OCI-LY1 (cell line): ENCODE results near the gene GLT6D1.

Source experiments
- H2AFZ ChIP-seq: fragments of 200-600 bp; sonication (generic), shearing (Covaris generic); 2 replicates; pipeline ENCODE4 v1.6.0; 2014; ENCODE audit warnings: antibody characterized with exemption, mild to moderate bottlenecking, low read length
- H3F3A ChIP-seq: fragments of 200-600 bp; sonication (generic), shearing (Covaris generic); 2 replicates; pipeline ENCODE4 v1.6.0; 2014; ENCODE audit warnings: mild to moderate bottlenecking, antibody characterized with exemption, low read length, moderate library complexity; ENCODE audit not compliant: insufficient read depth
- H3K27ac ChIP-seq: fragments of 200-600 bp; sonication (generic); 2 replicates; pipeline ENCODE4 v1.5.1; 2014; ENCODE audit warnings: low read length, mixed run types, mild to moderate bottlenecking, low read depth; ENCODE audit not compliant: poor library complexity, severe bottlenecking
- H3K27me3 ChIP-seq: fragments of 200-600 bp; sonication (generic); 2 replicates; pipeline ENCODE4 v1.6.0; 2014; ENCODE audit warnings: antibody characterized with exemption, mild to moderate bottlenecking, low read length, moderate library complexity; ENCODE audit not compliant: insufficient read depth
- H3K36me3 ChIP-seq: fragments of 200-600 bp; sonication (generic); 2 replicates; pipeline ENCODE4 v1.6.1; 2014; ENCODE audit warnings: mild to moderate bottlenecking, antibody characterized with exemption, low read length, moderate library complexity, mixed read lengths; ENCODE audit not compliant: insufficient read depth
- H3K4me1 ChIP-seq: fragments of 200-600 bp; sonication (generic); 2 replicates; pipeline ENCODE4 v1.5.1; 2014; ENCODE audit warnings: mild to moderate bottlenecking, low read length, moderate library complexity; ENCODE audit not compliant: insufficient read depth, severe bottlenecking
- H3K4me2 ChIP-seq: fragments of 200-600 bp; sonication (generic), shearing (Covaris generic); 2 replicates; pipeline ENCODE4 v1.6.1; 2014; ENCODE audit warnings: low read length
- H3K4me3 ChIP-seq: fragments of 200-600 bp; sonication (generic); 2 replicates; pipeline ENCODE4 v1.5.1; 2014; ENCODE audit warnings: low read length, low read depth, mild to moderate bottlenecking, mixed read lengths; ENCODE audit not compliant: poor library complexity, severe bottlenecking
- H3K79me2 ChIP-seq: fragments of 200-600 bp; shearing (Covaris generic); 2 replicates; pipeline ENCODE4 v1.6.1; 2016; ENCODE audit warnings: mixed run types, low read length, mixed read lengths; ENCODE audit not compliant: insufficient read depth
- H3K9ac ChIP-seq: fragments of 200-600 bp; sonication (generic), shearing (Covaris generic); 2 replicates; pipeline ENCODE4 v1.6.1; 2014; ENCODE audit warnings: mild to moderate bottlenecking, low read length, mixed read lengths
- H3K9me2 ChIP-seq: fragments of 200-600 bp; sonication (generic), shearing (Covaris generic); 2 replicates; pipeline ENCODE4 v1.6.1; 2014; ENCODE audit warnings: low read depth, mild to moderate bottlenecking, low read length, mixed read lengths
- H3K9me3 ChIP-seq: fragments of 200-600 bp; shearing (Covaris generic); 2 replicates; pipeline ENCODE4 v1.6.1; 2014; ENCODE audit warnings: low read length, mixed read lengths
- H4K20me1 ChIP-seq: fragments of 200-600 bp; sonication (generic), shearing (Covaris generic); 2 replicates; pipeline ENCODE4 v1.6.0; 2016; ENCODE audit warnings: mild to moderate bottlenecking, low read length; ENCODE audit not compliant: insufficient read depth
- CTCF ChIP-seq: fragments of 200-600 bp; sonication (generic), shearing (Covaris generic); IDR thresholded peaks from 2 replicates; pipeline ENCODE4 v1.5.1; 2017; ENCODE audit warnings: mild to moderate bottlenecking, antibody characterized with exemption, low read length, moderate library complexity, mixed read lengths
- EZH2 ChIP-seq: fragments of 200-600 bp; sonication (generic), shearing (Covaris generic); IDR thresholded peaks from 2 replicates; pipeline ENCODE4 v1.8.0; 2017; ENCODE audit warnings: borderline replicate concordance, mixed run types, mild to moderate bottlenecking, antibody characterized with exemption, low read length, moderate library complexity, mixed read lengths

The GLT6D1 gene

DNA sequence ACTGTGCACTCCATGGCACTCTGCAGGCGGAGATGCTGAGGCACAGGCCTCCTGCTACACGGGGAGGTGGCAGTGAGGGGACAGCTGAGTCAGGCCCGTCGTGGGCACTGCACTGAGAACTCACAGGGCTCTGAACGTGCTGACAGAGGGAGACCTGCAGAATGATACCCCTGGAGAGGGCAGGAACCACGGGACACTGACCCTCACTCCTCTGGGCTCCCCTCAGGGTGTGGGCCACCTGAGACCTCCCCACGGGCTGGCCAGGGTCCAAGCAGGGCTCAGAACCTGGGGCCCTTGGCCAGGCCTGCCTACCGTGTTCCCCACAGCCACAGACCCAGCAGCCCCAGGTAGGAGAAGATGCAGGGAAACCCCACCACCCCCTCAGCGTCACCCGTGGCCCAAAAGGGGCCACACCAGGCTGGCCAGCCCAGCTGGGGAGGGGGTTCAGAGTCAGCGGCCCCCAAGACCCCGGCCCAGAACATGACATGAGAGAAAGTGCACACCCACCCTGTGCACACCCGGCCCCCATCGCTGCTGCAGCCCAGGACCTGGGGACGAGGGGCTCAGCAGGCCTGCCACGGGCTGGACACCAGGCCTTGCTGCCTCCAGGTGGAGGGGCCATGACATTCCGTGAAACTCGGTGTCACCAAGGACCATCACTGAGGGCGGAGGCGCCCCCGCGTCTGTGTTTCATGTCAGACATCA, 30.9 kb downstream of the GLT6D1 start:
- Histone ChIP-seq H3K4me2 (no peak overlapping the region), H3K36me3 (no peaks in the 10 kb centered on the region)

DNA sequence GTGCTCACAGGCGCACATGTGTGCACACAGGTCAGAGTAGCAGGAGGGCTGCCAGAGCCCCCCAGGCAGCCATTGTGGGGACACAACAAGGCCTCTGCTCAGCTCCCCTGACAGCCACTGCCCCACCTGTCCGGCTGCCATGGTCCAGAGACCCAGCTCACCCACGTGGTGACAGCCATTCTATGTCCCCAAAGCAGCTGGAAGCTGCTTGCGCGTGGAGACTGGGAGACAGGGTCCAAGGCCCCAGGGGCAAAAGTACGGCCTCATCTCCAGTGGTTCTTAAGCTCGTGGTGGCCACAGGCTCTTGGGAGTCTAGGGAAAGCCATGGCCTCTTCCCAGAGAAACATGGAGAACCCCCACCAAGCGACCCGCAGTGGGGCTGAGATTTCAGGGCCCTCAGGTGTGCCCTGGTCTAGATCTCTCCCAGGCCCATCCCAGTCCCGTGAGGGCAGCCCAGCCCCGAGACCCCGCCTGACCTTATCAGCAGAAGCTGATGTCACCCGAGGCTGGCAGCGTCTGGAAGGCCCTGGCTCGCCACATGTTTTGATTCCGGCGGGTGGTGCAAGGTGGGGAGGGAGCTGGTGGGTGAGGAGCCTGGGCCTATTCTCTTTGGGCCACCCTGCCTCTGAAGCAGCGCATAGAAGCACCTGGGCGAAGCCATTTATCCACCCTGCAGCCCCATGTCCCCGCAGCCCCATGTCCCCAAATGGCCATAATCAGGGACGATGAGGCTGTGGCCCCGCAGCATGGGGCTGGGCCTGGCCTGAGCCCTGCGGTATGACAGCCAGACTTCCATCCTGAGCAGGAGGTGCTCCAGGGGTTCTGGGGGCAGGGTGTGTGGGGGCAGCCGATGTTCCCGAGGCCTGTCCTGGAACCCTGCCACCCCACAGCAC, 31.7 kb downstream of the GLT6D1 start:
- no peak overlapping the region for H3K4me3 ChIP-seq
- H3K27ac ChIP-seq, result no peak overlapping the region
- H3K4me2 ChIP-seq, result no peak overlapping the region
- no peaks in the 10 kb centered on the region for H3F3A ChIP-seq
- TF ChIP-seq CTCF, result no peak
- no peak for TF ChIP-seq EZH2
- no peaks in the 10 kb centered on the region for H3K4me1 ChIP-seq
- no peaks in the 10 kb centered on the region for H3K9me2 ChIP-seq
- H3K79me2 ChIP-seq, result no peaks in the 10 kb centered on the region
- no peaks in the 10 kb centered on the region for H3K27me3 ChIP-seq
- no peaks in the 10 kb centered on the region for H3K36me3 ChIP-seq
- no peak overlapping the region for H2AFZ ChIP-seq
- H3K9ac ChIP-seq, result no peak overlapping the region
- no peaks in the 10 kb centered on the region for H3K9me3 ChIP-seq
- H4K20me1 ChIP-seq, result no peaks in the 10 kb centered on the region

More for the DNA sequence above, 30.9 kb downstream of the GLT6D1 start:
- Histone ChIP-seq H2AFZ (no peak overlapping the region), H3K4me3 (no peak overlapping the region), H3F3A (no peaks in the 10 kb centered on the region), H3K4me1 (no peaks in the 10 kb centered on the region), H3K27ac (no peak overlapping the region), H4K20me1 (no peaks in the 10 kb centered on the region), H3K79me2 (no peaks in the 10 kb centered on the region), H3K9ac (no peak overlapping the region), H3K27me3 (no peaks in the 10 kb centered on the region), H3K9me3 (no peaks in the 10 kb centered on the region), H3K9me2 (no peaks in the 10 kb centered on the region)
- TF ChIP-seq CTCF, result no peak
- no peak for TF ChIP-seq EZH2

DNA sequence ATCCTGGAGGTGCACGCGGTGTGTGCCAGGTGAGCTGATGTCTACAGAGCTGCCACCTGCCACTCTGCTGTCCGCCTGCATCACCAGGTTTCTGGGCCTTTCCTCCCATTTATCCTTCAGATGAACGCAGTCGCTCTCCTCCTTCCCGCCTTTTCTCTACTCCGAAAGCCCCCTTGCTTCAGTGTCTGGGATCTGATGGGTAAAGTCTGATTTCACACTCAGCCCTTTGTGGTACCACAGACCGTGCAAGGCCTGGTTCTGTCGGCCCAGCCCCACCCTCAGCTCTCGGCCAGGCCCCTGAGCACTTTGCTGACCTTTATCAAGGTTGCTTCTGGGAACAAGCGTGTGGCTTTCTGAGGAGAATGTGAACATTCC, 32.5 kb downstream of the GLT6D1 start:
- H3K79me2 ChIP-seq, result no peaks in the 10 kb centered on the region
- H2AFZ ChIP-seq, result no peak overlapping the region
- H3K4me1 ChIP-seq, result no peaks in the 10 kb centered on the region
- H3K27ac ChIP-seq, result no peak overlapping the region
- H3K27me3 ChIP-seq, result no peaks in the 10 kb centered on the region
- TF ChIP-seq CTCF (no peak), EZH2 (no peak)
- H3K36me3 ChIP-seq, result no peaks in the 10 kb centered on the region
- H3F3A ChIP-seq, result no peaks in the 10 kb centered on the region
- no peak overlapping the region for H3K9ac ChIP-seq
- H3K9me3 ChIP-seq, result no peaks in the 10 kb centered on the region
- H3K9me2 ChIP-seq, result no peaks in the 10 kb centered on the region
- no peak overlapping the region for H3K4me3 ChIP-seq
- H4K20me1 ChIP-seq, result no peaks in the 10 kb centered on the region
- no peak overlapping the region for H3K4me2 ChIP-seq
